ENCODE data around the gene DDX51. TPM values are rescaled to one million over a fixed set of nuclear protein-coding genes. Genes with fewer than 3 reads are reported as not detected.

The DDX51 gene
- total and polyA plus RNA-seq, 2 experiments from 2014 or later = 3.7 to 7.5 TPM

DNA sequence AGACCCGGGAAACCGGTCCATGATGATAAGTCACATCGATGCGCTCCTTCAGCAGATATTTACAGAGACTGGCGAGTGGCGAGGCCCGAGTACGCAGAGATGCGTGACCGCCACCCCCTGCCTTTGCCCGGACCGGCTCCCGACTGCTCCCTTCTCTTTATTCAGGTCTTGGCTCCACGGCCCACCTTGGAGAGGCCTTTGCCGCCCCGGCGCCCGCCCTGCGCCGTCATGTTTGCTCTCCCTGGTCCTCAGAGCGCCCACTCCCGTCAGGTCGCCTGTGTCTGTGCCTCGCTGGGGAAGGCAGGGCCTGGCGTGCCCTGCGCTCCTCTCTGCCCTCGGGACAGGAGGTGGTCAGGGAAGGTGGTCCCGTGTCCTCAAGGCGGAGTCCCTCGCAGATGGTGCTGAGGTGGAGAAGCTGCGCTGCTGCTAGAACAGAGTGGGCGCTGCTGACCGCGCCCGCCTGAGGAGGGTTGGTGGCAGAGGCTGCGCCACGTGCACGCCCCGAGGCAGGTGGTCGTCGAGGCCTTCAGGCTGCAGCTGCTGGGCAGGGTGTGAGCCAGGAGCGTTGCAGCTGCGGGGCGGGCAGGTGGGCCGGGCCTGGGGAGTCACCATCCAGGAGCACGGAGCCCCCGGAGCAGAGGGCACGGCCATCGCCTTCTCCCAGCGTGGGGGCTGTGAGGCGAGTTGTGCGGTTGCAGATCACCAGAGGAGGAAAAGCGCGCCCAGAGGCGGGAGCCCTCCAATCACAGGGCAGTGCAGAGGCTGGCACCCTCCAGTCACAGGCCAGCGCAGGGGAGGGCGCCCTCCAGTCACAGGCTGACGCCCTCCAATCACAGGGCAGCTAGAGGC, 27.2 kb downstream of the DDX51 start:
- H3K4me2 ChIP-seq (ENCODE audit: unreplicated experiment) = no peak overlapping the region
- no peaks in the 10 kb centered on the region for H3K79me2 ChIP-seq (ENCODE audit: insufficient read depth)
- 97 to 98% methylated on average over 51 to 58 of the region's 58 CpGs for WGBS, 2 experiments (ENCODE audit: low coverage in 1 of 2, low lambda C conversion rate in 2 of 2, missing lambda C conversion rate in 2 of 2)
- H3K9me2 ChIP-seq (ENCODE audit: insufficient read depth) = no peaks in the 10 kb centered on the region
- H3K27ac ChIP-seq = no peak overlapping the region
- peaks cover 37% of the 10 kb centered on the region for H3K36me3 ChIP-seq (ENCODE audit: low read depth)
- no peak overlapping the region for H3K9ac ChIP-seq
- H2AFZ ChIP-seq = no peak overlapping the region
- DNase-seq = no peak
- no peaks in the 10 kb centered on the region for H4K20me1 ChIP-seq (ENCODE audit: insufficient read depth)
- H3K4me1 ChIP-seq (ENCODE audit: insufficient read depth) = no peaks in the 10 kb centered on the region
- no peak overlapping the region for H3K4me3 ChIP-seq
- no peaks in the 10 kb centered on the region for H3F3A ChIP-seq (ENCODE audit: insufficient read depth)
- no peaks in the 10 kb centered on the region for H3K27me3 ChIP-seq (replicated peaks; ENCODE audit: insufficient read depth)
- TF ChIP-seq EZH2 (IDR thresholded peaks at IDR 0.05; ENCODE audit: insufficient read depth, poor library complexity, severe bottlenecking) = no peak
- in situ Hi-C loops (cut with MboI) = no loop called here
- no peaks in the 10 kb centered on the region for H3K9me3 ChIP-seq (ENCODE audit: low read depth)

GRCh38 chr12:132115500-132115899, 28.6 kb downstream of the DDX51 start:
- 96 to 98% methylated on average over 9 of the region's 9 CpGs for WGBS, 2 experiments (ENCODE audit: low coverage in 1 of 2, low lambda C conversion rate in 2 of 2, missing lambda C conversion rate in 2 of 2)
- in situ Hi-C loops (cut with MboI) = no loop called here

DNA sequence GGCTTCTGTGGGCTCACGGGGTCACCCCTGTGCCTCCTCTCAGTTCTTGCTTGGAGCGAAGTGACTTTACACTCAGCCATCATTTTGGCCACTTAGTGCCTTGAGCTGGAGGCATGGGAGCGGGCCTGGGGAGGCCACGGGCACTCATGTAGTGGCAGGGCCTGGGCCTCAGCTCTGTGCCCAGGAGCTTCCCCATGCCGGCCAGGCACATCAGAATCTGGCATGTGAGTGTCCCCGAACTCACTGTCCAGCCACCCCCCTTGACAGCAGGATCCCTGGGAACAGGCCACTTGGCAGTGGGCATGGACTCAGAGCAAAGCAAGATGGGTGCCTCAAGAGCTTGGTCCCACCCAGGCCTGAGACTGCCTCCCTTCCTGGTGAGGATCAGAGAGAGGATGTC, 29.5 kb downstream of the DDX51 start:
- WGBS, 2 experiments (ENCODE audit: low coverage in 1 of 2, low lambda C conversion rate in 2 of 2, missing lambda C conversion rate in 2 of 2) = 88 to 94% methylated on average over 6 of the region's 6 CpGs
- in situ Hi-C loops (cut with MboI) = no loop called here
- Histone ChIP-seq H3K27ac (no peak overlapping the region), H3K9me3 (ENCODE audit: low read depth) (no peaks in the 10 kb centered on the region), H3K36me3 (ENCODE audit: low read depth) (peaks cover 27% of the 10 kb centered on the region), H3K4me1 (ENCODE audit: insufficient read depth) (no peaks in the 10 kb centered on the region), H4K20me1 (ENCODE audit: insufficient read depth) (no peaks in the 10 kb centered on the region), H3K4me2 (ENCODE audit: unreplicated experiment) (no peak overlapping the region), H3K4me3 (no peak overlapping the region), H3K9ac (no peak overlapping the region), H3F3A (ENCODE audit: insufficient read depth) (no peaks in the 10 kb centered on the region), H2AFZ (no peak overlapping the region), H3K27me3 (replicated peaks; ENCODE audit: insufficient read depth) (no peaks in the 10 kb centered on the region), H3K9me2 (ENCODE audit: insufficient read depth) (no peaks in the 10 kb centered on the region), H3K79me2 (ENCODE audit: insufficient read depth) (no peaks in the 10 kb centered on the region)
- TF ChIP-seq EZH2 (IDR thresholded peaks at IDR 0.05; ENCODE audit: insufficient read depth, poor library complexity, severe bottlenecking) (no peak), EZH2phosphoT487 (IDR thresholded peaks at IDR 0.05; ENCODE audit: insufficient read depth, low read depth) (no peak)
- DNase-seq = no peak

More at GRCh38 chr12:132115500-132115899, 28.6 kb downstream of the DDX51 start:
- no peak overlapping the region for H3K9ac ChIP-seq
- no peaks in the 10 kb centered on the region for H3F3A ChIP-seq (ENCODE audit: insufficient read depth)
- H3K27ac ChIP-seq = no peak overlapping the region
- no peaks in the 10 kb centered on the region for H3K79me2 ChIP-seq (ENCODE audit: insufficient read depth)
- no peaks in the 10 kb centered on the region for H4K20me1 ChIP-seq (ENCODE audit: insufficient read depth)
- no peak for DNase-seq
- H3K36me3 ChIP-seq (ENCODE audit: low read depth) = peaks cover 27% of the 10 kb centered on the region
- H3K4me1 ChIP-seq (ENCODE audit: insufficient read depth) = no peaks in the 10 kb centered on the region
- H2AFZ ChIP-seq = no peak overlapping the region
- no peak overlapping the region for H3K4me3 ChIP-seq
- TF ChIP-seq EZH2 (IDR thresholded peaks at IDR 0.05; ENCODE audit: insufficient read depth, poor library complexity, severe bottlenecking) (no peak), EZH2phosphoT487 (IDR thresholded peaks at IDR 0.05; ENCODE audit: insufficient read depth, low read depth) (no peak)
- H3K4me2 ChIP-seq (ENCODE audit: unreplicated experiment) = no peak overlapping the region
- no peaks in the 10 kb centered on the region for H3K9me3 ChIP-seq (ENCODE audit: low read depth)
- no peaks in the 10 kb centered on the region for H3K27me3 ChIP-seq (replicated peaks; ENCODE audit: insufficient read depth)
- no peaks in the 10 kb centered on the region for H3K9me2 ChIP-seq (ENCODE audit: insufficient read depth)

GRCh38 chr12:132111654-132112304, 32.3 kb downstream of the DDX51 start:
- Histone ChIP-seq H3K9me3 (ENCODE audit: low read depth) (no peaks in the 10 kb centered on the region), H2AFZ (no peak overlapping the region), H3K4me3 (no peak overlapping the region), H3K36me3 (ENCODE audit: low read depth) (peaks cover 27% of the 10 kb centered on the region), H3K27ac (no peak overlapping the region), H3K9me2 (ENCODE audit: insufficient read depth) (no peaks in the 10 kb centered on the region), H4K20me1 (ENCODE audit: insufficient read depth) (no peaks in the 10 kb centered on the region), H3F3A (ENCODE audit: insufficient read depth) (no peaks in the 10 kb centered on the region), H3K9ac (no peak overlapping the region), H3K4me2 (ENCODE audit: unreplicated experiment) (no peak overlapping the region), H3K79me2 (ENCODE audit: insufficient read depth) (peaks cover 3% of the 10 kb centered on the region; the same call in 1 of the 2 replicates), H3K4me1 (ENCODE audit: insufficient read depth) (no peaks in the 10 kb centered on the region), H3K27me3 (replicated peaks; ENCODE audit: insufficient read depth) (no peaks in the 10 kb centered on the region)
- DNase-seq = no peak
- 93 to 94% methylated on average over 19 of the region's 19 CpGs for WGBS, 2 experiments (ENCODE audit: low coverage in 1 of 2, low lambda C conversion rate in 2 of 2, missing lambda C conversion rate in 2 of 2)
- in situ Hi-C loops (cut with MboI) = no loop called here
- TF ChIP-seq EZH2 (IDR thresholded peaks at IDR 0.05; ENCODE audit: insufficient read depth, poor library complexity, severe bottlenecking) (no peak), EZH2phosphoT487 (IDR thresholded peaks at IDR 0.05; ENCODE audit: insufficient read depth, low read depth) (no peak)
